H1 (cell line): ENCODE measurements around the gene FAM186B. TPM values are rescaled to one million over a fixed set of nuclear protein-coding genes. Genes with fewer than 3 reads are reported as not detected.

Source experiments
- CTCF ChIA-PET: fragments of 300-600 bp; sonication (Branson Sonifier 250); formaldehyde crosslinking; loops from one replicate; lab custom pipeline; 2021; ENCODE audit not compliant: partially characterized antibody; lab: Charles Lee
- POLR2A ChIA-PET: fragments of 300-600 bp; sonication (Branson Sonifier 250); formaldehyde crosslinking; loops from one replicate; lab custom pipeline; 2021; ENCODE audit warnings: inconsistent platforms; ENCODE audit not compliant: partially characterized antibody; lab: Charles Lee
- DNase-seq, 2 experiments: peaks; one replicate each; pipeline versions ENCODE4 v3.0.0 to v3.0.0-alpha.2; 2010 to 2022; ENCODE audit warnings: low spot score in 2 of 2, low read depth in 1 of 2, mixed read lengths in 1 of 2
- FAIRE-seq: peaks from 2 replicates; lab custom pipeline; 2011; peaks lifted over from hg19 to GRCh38; lab: Jason Lieb, UNC
- H2AFZ ChIP-seq: 2 replicates; pipeline ENCODE4 v1.8.1; 2012; ENCODE audit warnings: low read length, inconsistent platforms
- H2AK5ac ChIP-seq: 2 replicates; pipeline ENCODE4 v1.6.1; 2013; ENCODE audit warnings: low read depth, low read length
- H2BK120ac ChIP-seq: replicated peaks from 2 replicates; pipeline ENCODE3; 2013; ENCODE audit warnings: low read depth, low read length, inconsistent platforms
- H2BK12ac ChIP-seq: 2 replicates; pipeline ENCODE4 v1.6.1; 2013; ENCODE audit warnings: low read depth, low read length
- H2BK15ac ChIP-seq: 2 replicates; pipeline ENCODE4 v1.6.1; 2013; ENCODE audit warnings: low read length
- H2BK20ac ChIP-seq: 2 replicates; pipeline ENCODE4 v1.6.1; 2013; ENCODE audit warnings: low read length
- H2BK5ac ChIP-seq: 2 replicates; pipeline ENCODE4 v1.6.1; 2013; ENCODE audit warnings: low read depth, low read length
- H3K14ac ChIP-seq: 2 replicates; pipeline ENCODE4 v1.6.1; 2013; ENCODE audit warnings: inconsistent platforms; ENCODE audit not compliant: insufficient read length
- H3K18ac ChIP-seq: 2 replicates; pipeline ENCODE4 v1.6.1; 2013; ENCODE audit warnings: low read length; ENCODE audit errors: extremely low read depth
- H3K23ac ChIP-seq: 2 replicates; pipeline ENCODE4 v1.6.1; 2013; ENCODE audit warnings: inconsistent platforms; ENCODE audit not compliant: insufficient read length
- H3K23me2 ChIP-seq: 2 replicates; pipeline ENCODE4 v1.6.1; 2013; ENCODE audit warnings: low read depth, low read length
- H3K27ac ChIP-seq: 2 replicates; pipeline ENCODE4 v1.6.1; 2011; ENCODE audit warnings: low read depth, low read length, inconsistent platforms
- H3K27me3 ChIP-seq, 4 experiments: replicated peaks in 1 of 4; 1 replicate in 1 of 4; 2 replicates in 3 of 4; pipeline versions ENCODE4 v1.6.1 to v1.8.1; 2011 to 2013; ENCODE audit warnings: low read length in 3 of 4, mild to moderate bottlenecking in 3 of 4, inconsistent platforms in 2 of 4, mixed read lengths in 2 of 4, moderate library complexity in 1 of 4; ENCODE audit not compliant: control insufficient read depth in 3 of 4, insufficient read depth in 3 of 4; ENCODE audit errors: extremely low read depth in 1 of 4
- H3K36me3 ChIP-seq, 4 experiments: 2 replicates each; pipeline versions ENCODE4 v1.6.1 to v1.8.1; 2011 to 2013; ENCODE audit warnings: mild to moderate bottlenecking in 4 of 4, low read length in 3 of 4, moderate library complexity in 2 of 4, control low read depth in 1 of 4, inconsistent platforms in 1 of 4; ENCODE audit not compliant: insufficient read depth in 4 of 4, control insufficient read depth in 2 of 4
- H3K4ac ChIP-seq: replicated peaks from 2 replicates; pipeline ENCODE3; 2013; ENCODE audit warnings: low read length, low read depth, mixed read lengths, inconsistent platforms; ENCODE audit not compliant: insufficient read length
- H3K4me1 ChIP-seq, 4 experiments: replicated peaks in 1 of 4; 1 replicate in 1 of 4; 2 replicates in 3 of 4; pipeline versions ENCODE4 v1.6.1 to v1.8.1; 2011 to 2013; ENCODE audit warnings: low read length in 3 of 4, inconsistent platforms in 2 of 4, mixed read lengths in 1 of 4; ENCODE audit not compliant: insufficient read depth in 4 of 4, control insufficient read depth in 3 of 4
- H3K4me2 ChIP-seq, 2 experiments: 2 replicates each; pipeline versions ENCODE4 v1.6.1 to v1.8.1; 2011 to 2013; ENCODE audit warnings: low read depth in 2 of 2, low read length in 2 of 2, control low read depth in 1 of 2, inconsistent platforms in 1 of 2, mild to moderate bottlenecking in 1 of 2; ENCODE audit not compliant: insufficient read depth in 1 of 2
- H3K4me3 ChIP-seq, 4 experiments: fragments of 200-600, 300-600 bp in 1 of 4; sonication (generic), shearing (Covaris generic), sonication (Bioruptor Twin) in 1 of 4; 2 replicates each; pipeline versions ENCODE4 v1.5.1 to v1.8.1; 2011 to 2016; ENCODE audit warnings: low read length in 4 of 4, low read depth in 3 of 4, control low read depth in 2 of 4, inconsistent platforms in 2 of 4, mild to moderate bottlenecking in 2 of 4, mixed read lengths in 1 of 4, moderate library complexity in 1 of 4; ENCODE audit not compliant: insufficient read depth in 2 of 4; ENCODE audit errors: extremely low read depth in 1 of 4
- H3K56ac ChIP-seq: replicated peaks from 2 replicates; pipeline ENCODE3; 2013; ENCODE audit warnings: low read depth, mild to moderate bottlenecking, mixed read lengths, low read length, inconsistent platforms; ENCODE audit not compliant: insufficient read length
- H3K79me1 ChIP-seq: 2 replicates; pipeline ENCODE4 v1.6.1; 2013; ENCODE audit warnings: low read depth, low read length, control low read depth
- H3K79me2 ChIP-seq, 2 experiments: 2 replicates each; pipeline versions ENCODE4 v1.6.1 to v1.8.1; 2012 to 2013; ENCODE audit warnings: low read length in 2 of 2, mild to moderate bottlenecking in 2 of 2, inconsistent platforms in 1 of 2; ENCODE audit not compliant: insufficient read depth in 2 of 2, control insufficient read depth in 1 of 2
- H3K9ac ChIP-seq, 4 experiments: replicated peaks in 1 of 4; 1 replicate in 1 of 4; 2 replicates in 3 of 4; pipeline versions ENCODE4 v1.6.1 to v1.8.1; 2011 to 2013; ENCODE audit warnings: low read depth in 3 of 4, low read length in 3 of 4, control low read depth in 2 of 4, mild to moderate bottlenecking in 2 of 4, moderate library complexity in 2 of 4, inconsistent platforms in 1 of 4; ENCODE audit errors: extremely low read depth in 1 of 4
- H3K9me3 ChIP-seq, 2 experiments: 2 replicates each; pipeline versions ENCODE4 v1.6.1 to v1.8.1; 2012 to 2013; ENCODE audit warnings: mild to moderate bottlenecking in 2 of 2, moderate library complexity in 2 of 2, control low read depth in 1 of 2, inconsistent platforms in 1 of 2, low read depth in 1 of 2, low read length in 1 of 2, mixed read lengths in 1 of 2; ENCODE audit not compliant: insufficient read depth in 2 of 2
- H4K20me1 ChIP-seq, 2 experiments: replicated peaks in 1 of 2; 2 replicates each; pipeline versions ENCODE3 to v1.8.1; 2011 to 2013; ENCODE audit warnings: inconsistent platforms in 2 of 2, low read length in 2 of 2, mild to moderate bottlenecking in 1 of 2; ENCODE audit not compliant: insufficient read depth in 2 of 2, control insufficient read depth in 1 of 2
- H4K5ac ChIP-seq: 2 replicates; pipeline ENCODE4 v1.6.1; 2013; ENCODE audit warnings: low read length, low read depth, mixed read lengths, inconsistent platforms; ENCODE audit not compliant: insufficient read length
- H4K8ac ChIP-seq: 2 replicates; pipeline ENCODE4 v1.8.0; 2013; ENCODE audit warnings: mild to moderate bottlenecking, moderate library complexity, low read length, inconsistent platforms; ENCODE audit not compliant: insufficient read depth; ENCODE audit errors: extremely low read depth
- H4K91ac ChIP-seq: replicated peaks from 2 replicates; pipeline ENCODE3; 2013; ENCODE audit warnings: low read length, mixed read lengths, inconsistent platforms; ENCODE audit not compliant: insufficient read length
- POLR2A ChIP-seq, 2 experiments: IDR thresholded peaks; 1 replicate in 1 of 2; 2 replicates in 1 of 2; pipeline ENCODE4 v1.6.1; 2011; ENCODE audit warnings: low read depth in 2 of 2, low read length in 2 of 2, mild to moderate bottlenecking in 2 of 2; ENCODE audit errors: control extremely low read depth in 1 of 2
- SUZ12 ChIP-seq: fragments of 200-600 bp; sonication (generic); IDR thresholded peaks from 2 replicates; pipeline ENCODE4 v1.6.1; 2012; ENCODE audit warnings: mild to moderate bottlenecking, inconsistent platforms, low read length, moderate library complexity, mixed read lengths
- WGBS, 2 experiments: shearing (Covaris generic) in 1 of 2; methylation state at CpG; one replicate each; pipeline versions ENCODE4 v1.1.6 to v1.1.7; 2013 to 2015; ENCODE audit warnings: low lambda C conversion rate in 2 of 2, mixed read lengths in 2 of 2, inconsistent platforms in 1 of 2, low coverage in 1 of 2, missing lambda C conversion rate in 1 of 2; ENCODE audit not compliant: insufficient replicate concordance in 2 of 2, insufficient coverage in 1 of 2, insufficient read length in 1 of 2; ENCODE audit errors: extremely low coverage in 1 of 2, missing lambda C conversion rate in 1 of 2; 5-methylcytosine and 5-hydroxymethylcytosine counted together
- polyA plus RNA-seq, 7 experiments: library from polyadenylated mRNA; depleted of rRNA in 3 of 7; stranded (reverse) in 5 of 7; unstranded in 2 of 7; fragments of >200 nt in 5 of 7; fragments of 200-250 nt in 2 of 7; gene quantifications; 1 replicate in 5 of 7; 2 replicates in 1 of 7; 4 replicates in 1 of 7; pipeline versions ENCODE4 v1.2.1 to v1.2.3, GENCODE V29; 2011 to 2013; ENCODE audit warnings: missing spikeins in 2 of 7, mixed read lengths in 2 of 7
- total RNA-seq: library from RNA; stranded (reverse); fragmentation: NEBNext Ultra II Directional; extraction: Animal tissue kit (Norgen Biotek cat#: 25700); gene quantifications from 2 replicates; pipeline ENCODE4 v1.2.1, GENCODE V29; 2021
- TF ChIP-seq, protein P1 (sequence below): IDR thresholded peaks from 2 replicates; pipeline ENCODE4 v1.6.1; 2012; ENCODE audit warnings: low read length, inconsistent platforms
- TF ChIP-seq, protein P2 (sequence below): IDR thresholded peaks from 2 replicates; pipeline ENCODE4 v1.6.1; 2012; ENCODE audit warnings: inconsistent platforms

The FAM186B gene
- total and polyA plus RNA-seq, 2 of the 8 experiments (the other 6 are each of a cell fraction or from before 2014, with no cell fraction given): 0.12 to 0.73 TPM

DNA sequence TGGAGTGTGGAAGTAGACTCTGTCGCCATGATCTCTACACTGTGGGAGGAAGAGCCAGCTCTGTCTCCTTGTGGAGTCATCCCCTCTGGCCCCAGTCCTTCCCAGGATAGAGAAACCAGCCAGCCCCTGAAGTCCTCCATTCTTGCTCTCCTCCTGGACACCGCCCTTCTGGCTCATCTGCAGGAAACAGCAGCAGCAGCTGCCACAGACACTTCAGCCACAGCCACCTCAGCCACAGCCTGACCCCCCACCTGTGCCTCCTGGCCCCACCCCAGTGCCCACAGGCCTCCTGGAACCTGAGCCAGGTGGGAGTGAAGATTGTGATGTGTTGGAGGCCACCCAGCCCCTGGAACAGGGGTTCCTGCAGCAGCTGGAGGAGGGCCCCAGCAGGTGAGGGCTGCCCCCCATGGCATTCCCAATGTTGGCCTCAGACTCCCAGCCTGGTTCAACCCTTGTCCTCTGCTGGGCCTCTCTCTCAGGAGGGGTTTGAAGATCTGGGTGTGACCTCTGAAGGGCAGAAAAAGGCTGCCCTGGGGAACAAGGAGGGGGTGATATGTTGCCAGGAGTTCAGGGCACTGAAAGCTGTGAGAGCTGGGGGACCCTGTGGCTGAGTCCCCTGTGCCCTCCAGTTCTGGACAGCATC is 28.4 kb upstream of the FAM186B start:
- Histone ChIP-seq H3K18ac (no peak overlapping the region), H2BK15ac (no peak overlapping the region), H3K23me2 (no peaks in the 10 kb centered on the region), H3K4me3 (no peak overlapping the region), H3K4ac (no peak overlapping the region), H3K9ac (no peak overlapping the region), H3K4me2 (no peak overlapping the region), H3K79me2 (no peaks in the 10 kb centered on the region), H3K79me1 (no peaks in the 10 kb centered on the region; the same call in 1 of the 2 replicates), H2BK12ac (no peak overlapping the region), H2BK20ac (no peak overlapping the region), H3K9me3 (no peaks in the 10 kb centered on the region), H4K20me1 (no peaks in the 10 kb centered on the region), H3K4me1 (peaks cover 0 to 10% (median 5%) of the 10 kb centered on the region in 4 experiments; a peak in 5 of 7 replicates), H2AK5ac (no peak overlapping the region), H2BK120ac (no peak overlapping the region), H3K23ac (no peak overlapping the region), H3K27ac (no peak overlapping the region), H3K36me3 (peaks cover 0 to 4% (median 3%) of the 10 kb centered on the region in 4 experiments; a peak in 5 of 8 replicates), H3K27me3 (no peaks in the 10 kb centered on the region), H4K5ac (no peak overlapping the region), H4K91ac (no peak overlapping the region), H3K14ac (no peak overlapping the region), H2BK5ac (no peak overlapping the region), H3K56ac (no peak overlapping the region), H2AFZ (no peak overlapping the region), H4K8ac (no peak overlapping the region)
- TF ChIP-seq POLR2A (IDR thresholded peaks at IDR 0.05; ENCODE audit: control extremely low read depth in 1 of 2, low read depth in 2 of 2, low read length in 2 of 2) (no peak), SUZ12 (no peak)
- TF ChIP-seq, protein P1, sequence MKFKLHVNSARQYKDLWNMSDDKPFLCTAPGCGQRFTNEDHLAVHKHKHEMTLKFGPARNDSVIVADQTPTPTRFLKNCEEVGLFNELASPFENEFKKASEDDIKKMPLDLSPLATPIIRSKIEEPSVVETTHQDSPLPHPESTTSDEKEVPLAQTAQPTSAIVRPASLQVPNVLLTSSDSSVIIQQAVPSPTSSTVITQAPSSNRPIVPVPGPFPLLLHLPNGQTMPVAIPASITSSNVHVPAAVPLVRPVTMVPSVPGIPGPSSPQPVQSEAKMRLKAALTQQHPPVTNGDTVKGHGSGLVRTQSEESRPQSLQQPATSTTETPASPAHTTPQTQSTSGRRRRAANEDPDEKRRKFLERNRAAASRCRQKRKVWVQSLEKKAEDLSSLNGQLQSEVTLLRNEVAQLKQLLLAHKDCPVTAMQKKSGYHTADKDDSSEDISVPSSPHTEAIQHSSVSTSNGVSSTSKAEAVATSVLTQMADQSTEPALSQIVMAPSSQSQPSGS: no peak
- TF ChIP-seq, protein P2, sequence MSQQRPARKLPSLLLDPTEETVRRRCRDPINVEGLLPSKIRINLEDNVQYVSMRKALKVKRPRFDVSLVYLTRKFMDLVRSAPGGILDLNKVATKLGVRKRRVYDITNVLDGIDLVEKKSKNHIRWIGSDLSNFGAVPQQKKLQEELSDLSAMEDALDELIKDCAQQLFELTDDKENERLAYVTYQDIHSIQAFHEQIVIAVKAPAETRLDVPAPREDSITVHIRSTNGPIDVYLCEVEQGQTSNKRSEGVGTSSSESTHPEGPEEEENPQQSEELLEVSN: no peak
- DNase-seq (no peak), FAIRE-seq (no peak)
- CTCF ChIA-PET: interaction anchor here (0.8 to 9.4 kb wide), 8 partner anchors 9 to 276 kb away, joined by 3 to 98 read pairs (median 4); partner anchors contain the start of gene PRPF40B
- POLR2A ChIA-PET: interaction anchor here (0.9 to 2.6 kb wide), 7 partner anchors 9 to 108 kb away, joined by 3 to 19 read pairs (median 3); partner anchors contain the start of gene TMBIM6
- WGBS, 2 experiments: 88% methylated on average over 2 of the region's 2 CpGs; no CpG with 5 or more reads in 1 of the 2 experiments
